Stomach (tissue), 4 donors: ENCODE data around the gene SCYL3.

Source experiments
- POLR2A ChIP-seq, 4 donors: fragments of 450-650 bp; IDR thresholded peaks; one replicate each; pipeline ENCODE4 v1.6.1; 2016; ENCODE audit warnings: antibody characterized with exemption in 4 of 4, control low read depth in 2 of 4, mild to moderate bottlenecking in 1 of 4, moderate library complexity in 1 of 4
- TF ChIP-seq, protein P1 (sequence below), 7 experiments: fragments of 450-650 bp in 4 of 7; fragments of 200-600 bp in 3 of 7; sonication (generic) in 3 of 7; IDR thresholded peaks; one replicate each; pipeline ENCODE4 v1.5.1; 2016 to 2019; ENCODE audit warnings: antibody characterized with exemption in 7 of 7, control low read depth in 2 of 7, mild to moderate bottlenecking in 1 of 7

- TF ChIP-seq POLR2A (IDR thresholded peaks at IDR 0.05): no peak
- TF ChIP-seq, protein P1, sequence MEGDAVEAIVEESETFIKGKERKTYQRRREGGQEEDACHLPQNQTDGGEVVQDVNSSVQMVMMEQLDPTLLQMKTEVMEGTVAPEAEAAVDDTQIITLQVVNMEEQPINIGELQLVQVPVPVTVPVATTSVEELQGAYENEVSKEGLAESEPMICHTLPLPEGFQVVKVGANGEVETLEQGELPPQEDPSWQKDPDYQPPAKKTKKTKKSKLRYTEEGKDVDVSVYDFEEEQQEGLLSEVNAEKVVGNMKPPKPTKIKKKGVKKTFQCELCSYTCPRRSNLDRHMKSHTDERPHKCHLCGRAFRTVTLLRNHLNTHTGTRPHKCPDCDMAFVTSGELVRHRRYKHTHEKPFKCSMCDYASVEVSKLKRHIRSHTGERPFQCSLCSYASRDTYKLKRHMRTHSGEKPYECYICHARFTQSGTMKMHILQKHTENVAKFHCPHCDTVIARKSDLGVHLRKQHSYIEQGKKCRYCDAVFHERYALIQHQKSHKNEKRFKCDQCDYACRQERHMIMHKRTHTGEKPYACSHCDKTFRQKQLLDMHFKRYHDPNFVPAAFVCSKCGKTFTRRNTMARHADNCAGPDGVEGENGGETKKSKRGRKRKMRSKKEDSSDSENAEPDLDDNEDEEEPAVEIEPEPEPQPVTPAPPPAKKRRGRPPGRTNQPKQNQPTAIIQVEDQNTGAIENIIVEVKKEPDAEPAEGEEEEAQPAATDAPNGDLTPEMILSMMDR (IDR thresholded peaks at IDR 0.05): no peak
These were observed 6.9 kb upstream of the SCYL3 start for GRCh38 chr1:169900571-169900970.
